GM11168 (cell line): Measurements from ENCODE around the gene STEEP1.
"Not testable (repeated sequence)": the region's sequence is repeated elsewhere in the genome, so short reads cannot be mapped to it uniquely, and the experiment has no call there.

Source experiments
- in situ Hi-C: fragments of 300-500 bp; cut with MboI; formaldehyde crosslinking; loops from one replicate; pipeline ENCODE4 v1.12.0; 2022; ENCODE audit warnings: low sequenced_read_pairs; ENCODE audit not compliant: unreplicated experiment

The STEEP1 gene

GRCh38 chrX:119493851-119494495 is 71.2 kb downstream of the STEEP1 start:
- in situ Hi-C loops = not testable (repeated sequence)

DNA sequence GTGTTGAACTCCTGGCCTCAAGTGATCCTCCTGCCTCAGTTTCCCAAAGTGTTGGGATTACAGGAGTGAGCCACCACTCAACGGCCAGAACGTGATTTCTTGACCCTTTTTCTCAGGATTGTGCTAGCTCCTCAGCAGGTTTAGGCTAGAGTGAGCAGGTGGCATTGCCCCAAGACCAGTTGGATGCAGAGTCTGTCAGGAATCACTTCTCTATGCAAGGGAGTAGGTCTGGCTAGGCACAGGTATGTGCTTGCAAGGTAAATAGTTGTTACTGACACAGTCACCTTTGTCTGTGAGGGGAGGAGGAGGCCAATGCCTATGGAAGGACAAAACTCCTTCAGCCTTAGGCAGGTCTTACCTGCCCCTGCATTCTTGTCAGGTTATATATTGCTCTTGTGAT is 72.7 kb downstream of the STEEP1 start:
- in situ Hi-C loops = no loop called here

- in situ Hi-C loops = no loop called here
Measured at GRCh38 chrX:119489212-119490074, 75.8 kb downstream of the STEEP1 start.

DNA sequence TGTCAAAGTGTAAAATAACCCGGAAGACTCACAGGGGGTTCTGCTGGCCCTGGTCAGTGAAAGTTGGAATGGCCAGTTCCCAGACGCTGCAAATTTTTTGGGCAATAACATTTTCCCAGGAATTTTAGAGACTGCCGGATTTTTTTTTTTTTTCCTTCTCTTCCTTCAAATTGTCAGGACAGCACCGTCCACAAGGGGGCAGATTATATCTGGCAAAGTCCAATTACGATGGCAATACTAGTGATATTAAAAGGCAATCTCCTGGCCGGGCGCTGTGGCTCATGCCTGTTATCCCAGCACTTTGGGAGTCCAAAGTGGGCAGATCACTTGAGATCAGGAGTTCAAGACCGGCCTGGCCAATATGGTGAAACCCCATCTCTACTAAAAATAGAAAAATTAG is 76.5 kb downstream of the STEEP1 start:
- in situ Hi-C loops = no loop called here
